ENCODE data around the gene SIRPG.

The SIRPG gene

GRCh38 chr20:1633535-1633934 is 24.0 kb downstream of the SIRPG start:
- no peak for TF ChIP-seq POLR2A (IDR thresholded peaks at IDR 0.05; ENCODE audit: low read depth, low read length)
- TF ChIP-seq POLR2AphosphoS5 (IDR thresholded peaks at IDR 0.05; ENCODE audit: low read depth, low read length), result no peak
- no peak for TF ChIP-seq TAF1 (IDR thresholded peaks at IDR 0.05; ENCODE audit: borderline replicate concordance, low read depth, low read length)
- no peak for DNase-seq (ENCODE audit: insufficient read length)
- FAIRE-seq, result no peak

GRCh38 chr20:1632178-1632577 is 25.4 kb downstream of the SIRPG start:
- DNase-seq (ENCODE audit: insufficient read length) (no peak), FAIRE-seq (no peak)
- TF ChIP-seq POLR2A (IDR thresholded peaks at IDR 0.05; ENCODE audit: low read depth, low read length), result no peak
- TF ChIP-seq TAF1 (IDR thresholded peaks at IDR 0.05; ENCODE audit: borderline replicate concordance, low read depth, low read length), result no peak

- DNase-seq (ENCODE audit: insufficient read length), result no peak
- no peak for FAIRE-seq
- no peak for TF ChIP-seq POLR2A (IDR thresholded peaks at IDR 0.05; ENCODE audit: low read depth, low read length)
- TF ChIP-seq TAF1 (IDR thresholded peaks at IDR 0.05; ENCODE audit: borderline replicate concordance, low read depth, low read length), result no peak
- TF ChIP-seq POLR2AphosphoS5 (IDR thresholded peaks at IDR 0.05; ENCODE audit: low read depth, low read length), result no peak
These were observed 26.0 kb downstream of the SIRPG start for GRCh38 chr20:1631309-1632151.

GRCh38 chr20:1630186-1630585 is 27.4 kb downstream of the SIRPG start:
- TF ChIP-seq TAF1 (IDR thresholded peaks at IDR 0.05; ENCODE audit: borderline replicate concordance, low read depth, low read length), result no peak
- TF ChIP-seq POLR2A (IDR thresholded peaks at IDR 0.05; ENCODE audit: low read depth, low read length), result no peak
- TF ChIP-seq POLR2AphosphoS5 (IDR thresholded peaks at IDR 0.05; ENCODE audit: low read depth, low read length), result no peak
- DNase-seq (ENCODE audit: insufficient read length) (no peak), FAIRE-seq (no peak)

GRCh38 chr20:1629321-1629720 is 28.3 kb downstream of the SIRPG start:
- TF ChIP-seq POLR2AphosphoS5 (IDR thresholded peaks at IDR 0.05; ENCODE audit: low read depth, low read length) (no peak), TAF1 (IDR thresholded peaks at IDR 0.05; ENCODE audit: borderline replicate concordance, low read depth, low read length) (no peak), POLR2A (IDR thresholded peaks at IDR 0.05; ENCODE audit: low read depth, low read length) (no peak)
- FAIRE-seq (no peak), DNase-seq (ENCODE audit: insufficient read length) (no peak)

- FAIRE-seq, result no peak
- no peak for TF ChIP-seq TAF1 (IDR thresholded peaks at IDR 0.05; ENCODE audit: borderline replicate concordance, low read depth, low read length)
- no peak for TF ChIP-seq POLR2AphosphoS5 (IDR thresholded peaks at IDR 0.05; ENCODE audit: low read depth, low read length)
- TF ChIP-seq POLR2A (IDR thresholded peaks at IDR 0.05; ENCODE audit: low read depth, low read length), result no peak
- DNase-seq (ENCODE audit: insufficient read length), result no peak
These were observed 29.0 kb downstream of the SIRPG start for GRCh38 chr20:1628621-1629020.

- TF ChIP-seq TAF1 (IDR thresholded peaks at IDR 0.05; ENCODE audit: borderline replicate concordance, low read depth, low read length), result no peak
- TF ChIP-seq POLR2AphosphoS5 (IDR thresholded peaks at IDR 0.05; ENCODE audit: low read depth, low read length), result no peak
- no peak for TF ChIP-seq POLR2A (IDR thresholded peaks at IDR 0.05; ENCODE audit: low read depth, low read length)
- no peak for DNase-seq (ENCODE audit: insufficient read length)
- FAIRE-seq, result no peak
These were observed 30.4 kb downstream of the SIRPG start for GRCh38 chr20:1627200-1627550.

GRCh38 chr20:1626528-1627199 is 30.9 kb downstream of the SIRPG start:
- FAIRE-seq (no peak), DNase-seq (ENCODE audit: insufficient read length) (no peak)
- TF ChIP-seq POLR2A (IDR thresholded peaks at IDR 0.05; ENCODE audit: low read depth, low read length) (no peak), POLR2AphosphoS5 (IDR thresholded peaks at IDR 0.05; ENCODE audit: low read depth, low read length) (no peak), TAF1 (IDR thresholded peaks at IDR 0.05; ENCODE audit: borderline replicate concordance, low read depth, low read length) (no peak)

- DNase-seq (ENCODE audit: insufficient read length) (no peak), FAIRE-seq (no peak)
- TF ChIP-seq POLR2A (IDR thresholded peaks at IDR 0.05; ENCODE audit: low read depth, low read length) (no peak), POLR2AphosphoS5 (IDR thresholded peaks at IDR 0.05; ENCODE audit: low read depth, low read length) (no peak), TAF1 (IDR thresholded peaks at IDR 0.05; ENCODE audit: borderline replicate concordance, low read depth, low read length) (no peak)
These were observed 32.4 kb downstream of the SIRPG start for GRCh38 chr20:1625083-1625690.

GRCh38 chr20:1623501-1624205 is 33.9 kb downstream of the SIRPG start:
- TF ChIP-seq POLR2A (IDR thresholded peaks at IDR 0.05; ENCODE audit: low read depth, low read length), result no peak
- no peak for TF ChIP-seq TAF1 (IDR thresholded peaks at IDR 0.05; ENCODE audit: borderline replicate concordance, low read depth, low read length)
- TF ChIP-seq POLR2AphosphoS5 (IDR thresholded peaks at IDR 0.05; ENCODE audit: low read depth, low read length), result no peak
- FAIRE-seq (no peak), DNase-seq (ENCODE audit: insufficient read length) (no peak)

GRCh38 chr20:1622450-1622849 is 35.1 kb downstream of the SIRPG start:
- TF ChIP-seq TAF1 (IDR thresholded peaks at IDR 0.05; ENCODE audit: borderline replicate concordance, low read depth, low read length) (no peak), POLR2A (IDR thresholded peaks at IDR 0.05; ENCODE audit: low read depth, low read length) (no peak), POLR2AphosphoS5 (IDR thresholded peaks at IDR 0.05; ENCODE audit: low read depth, low read length) (no peak)
- FAIRE-seq, result no peak
- no peak for DNase-seq (ENCODE audit: insufficient read length)

Data from GM12892 (cell line).